Activated T-cell treated with anti-CD3 and anti-CD28 coated beads, Interleukin-2, amount 50 U/mL, for 4 hours (primary cell): ENCODE measurements around the gene SKIC2. TPM values are rescaled to one million over a fixed set of nuclear protein-coding genes. Genes with fewer than 3 reads are reported as not detected.
"Not testable (repeated sequence)": the region's sequence is repeated elsewhere in the genome, so short reads cannot be mapped to it uniquely, and the experiment has no call there.

ENCODE experiments used
- ATAC-seq, 2 donors: fragments of 200-7000 bp; cut with Tn5 transposase; one replicate each; pipeline ENCODE4 v1.10.0; 2021
- DNase-seq: peaks from one replicate; pipeline ENCODE4 v3.0.0-alpha.2; 2020
- H3K27me3 Mint-ChIP-seq: one replicate; pipeline ENCODE4 v1.8.0; 2021; ENCODE audit warnings: low read depth, mixed read lengths
- H3K36me3 Mint-ChIP-seq: one replicate; pipeline ENCODE4 v1.8.0; 2022; ENCODE audit warnings: mixed read lengths; ENCODE audit not compliant: insufficient read depth
- H3K4me1 Mint-ChIP-seq: one replicate; pipeline ENCODE4 v1.8.0; 2021; ENCODE audit warnings: low read depth, mixed read lengths
- H3K4me3 Mint-ChIP-seq: one replicate; pipeline ENCODE4 v1.8.0; 2021; ENCODE audit warnings: mild to moderate bottlenecking, moderate library complexity, mixed read lengths
- H3K9me3 Mint-ChIP-seq: one replicate; pipeline ENCODE4 v1.8.0; 2021; ENCODE audit warnings: mixed read lengths
- total RNA-seq, 3 donors: library from RNA; stranded (reverse); gene quantifications; one replicate each; pipeline ENCODE4 v1.2.1, GENCODE V29; 2021

SKIC2 gene
- total RNA-seq, 3 donors from 2014 or later: 123 to 157 (median 132) TPM

- not testable (repeated sequence) for H3K4me3 Mint-ChIP-seq, H3K4me1 Mint-ChIP-seq, H3K9me3 Mint-ChIP-seq, H3K36me3 Mint-ChIP-seq, ATAC-seq, DNase-seq, H3K27me3 Mint-ChIP-seq
Observed at GRCh38 chr6:31989363-31989762, 30.4 kb downstream of the SKIC2 start.

GRCh38 chr6:31994421-31994820 is 35.4 kb downstream of the SKIC2 start:
- H3K9me3 Mint-ChIP-seq, H3K4me1 Mint-ChIP-seq, H3K4me3 Mint-ChIP-seq, H3K36me3 Mint-ChIP-seq, H3K27me3 Mint-ChIP-seq, ATAC-seq, DNase-seq: not testable (repeated sequence)

GRCh38 chr6:31996385-31996784 is 37.4 kb downstream of the SKIC2 start:
- not testable (repeated sequence) for DNase-seq, H3K4me1 Mint-ChIP-seq, H3K36me3 Mint-ChIP-seq, H3K4me3 Mint-ChIP-seq, H3K9me3 Mint-ChIP-seq, ATAC-seq, H3K27me3 Mint-ChIP-seq

GRCh38 chr6:32002546-32003268 is 43.7 kb downstream of the SKIC2 start:
- not testable (repeated sequence) for DNase-seq, ATAC-seq, H3K4me1 Mint-ChIP-seq, H3K27me3 Mint-ChIP-seq, H3K9me3 Mint-ChIP-seq, H3K4me3 Mint-ChIP-seq, H3K36me3 Mint-ChIP-seq

GRCh38 chr6:32003301-32003700 is 44.3 kb downstream of the SKIC2 start:
- not testable (repeated sequence) for H3K4me3 Mint-ChIP-seq, H3K4me1 Mint-ChIP-seq, H3K9me3 Mint-ChIP-seq, H3K27me3 Mint-ChIP-seq, DNase-seq, H3K36me3 Mint-ChIP-seq, ATAC-seq

- H3K36me3 Mint-ChIP-seq, H3K4me3 Mint-ChIP-seq, H3K4me1 Mint-ChIP-seq, H3K9me3 Mint-ChIP-seq, H3K27me3 Mint-ChIP-seq, DNase-seq, ATAC-seq: not testable (repeated sequence)
Observed at GRCh38 chr6:32004393-32004792, 45.4 kb downstream of the SKIC2 start.

- not testable (repeated sequence) for H3K4me3 Mint-ChIP-seq, H3K36me3 Mint-ChIP-seq, H3K9me3 Mint-ChIP-seq, H3K27me3 Mint-ChIP-seq, H3K4me1 Mint-ChIP-seq, DNase-seq
- peak; percentile 63 to 72 for ATAC-seq
Observed at GRCh38 chr6:32004864-32005537, 46.0 kb downstream of the SKIC2 start.

- not testable (repeated sequence) for H3K4me3 Mint-ChIP-seq, H3K36me3 Mint-ChIP-seq, H3K27me3 Mint-ChIP-seq, DNase-seq, H3K9me3 Mint-ChIP-seq, ATAC-seq, H3K4me1 Mint-ChIP-seq
Observed at GRCh38 chr6:32005538-32005880, 46.5 kb downstream of the SKIC2 start.

GRCh38 chr6:32005991-32006529 is 47.1 kb downstream of the SKIC2 start:
- H3K36me3 Mint-ChIP-seq, H3K9me3 Mint-ChIP-seq, H3K4me3 Mint-ChIP-seq, DNase-seq, H3K27me3 Mint-ChIP-seq, H3K4me1 Mint-ChIP-seq, ATAC-seq: not testable (repeated sequence)

- not testable (repeated sequence) for H3K4me3 Mint-ChIP-seq, ATAC-seq, DNase-seq, H3K9me3 Mint-ChIP-seq, H3K4me1 Mint-ChIP-seq, H3K36me3 Mint-ChIP-seq, H3K27me3 Mint-ChIP-seq
Observed at GRCh38 chr6:32007086-32007485, 48.1 kb downstream of the SKIC2 start.

GRCh38 chr6:32008037-32008436 is 49.1 kb downstream of the SKIC2 start:
- DNase-seq, H3K9me3 Mint-ChIP-seq, H3K4me3 Mint-ChIP-seq, H3K36me3 Mint-ChIP-seq, H3K4me1 Mint-ChIP-seq, H3K27me3 Mint-ChIP-seq, ATAC-seq: not testable (repeated sequence)

- H3K4me3 Mint-ChIP-seq, H3K36me3 Mint-ChIP-seq, H3K9me3 Mint-ChIP-seq, DNase-seq, H3K27me3 Mint-ChIP-seq, H3K4me1 Mint-ChIP-seq, ATAC-seq: not testable (repeated sequence)
Observed at GRCh38 chr6:32008616-32009015, 49.6 kb downstream of the SKIC2 start.

GRCh38 chr6:32009537-32009936 is 50.6 kb downstream of the SKIC2 start:
- H3K4me3 Mint-ChIP-seq, H3K36me3 Mint-ChIP-seq, H3K4me1 Mint-ChIP-seq, ATAC-seq, H3K9me3 Mint-ChIP-seq, H3K27me3 Mint-ChIP-seq, DNase-seq: not testable (repeated sequence)

- H3K36me3 Mint-ChIP-seq, H3K4me3 Mint-ChIP-seq, H3K9me3 Mint-ChIP-seq, ATAC-seq, H3K27me3 Mint-ChIP-seq, H3K4me1 Mint-ChIP-seq, DNase-seq: not testable (repeated sequence)
Observed at GRCh38 chr6:32010856-32011530, 52.0 kb downstream of the SKIC2 start.
